Fibroblast of lung (primary cell): ENCODE results near the gene SYNE1.

Experiments used
- CTCF ChIP-seq, 2 donors: IDR thresholded peaks in 1 of 2; conservative IDR thresholded peaks in 1 of 2; 1 replicate in 1 of 2; 2 replicates in 1 of 2; pipeline ENCODE4 v1.5.1; 2011 to 2012; ENCODE audit warnings: low read length in 2 of 2, control low read depth in 1 of 2, inconsistent platforms in 1 of 2, low read depth in 1 of 2, mild to moderate bottlenecking in 1 of 2
- EZH2 ChIP-seq: IDR thresholded peaks from 2 replicates; pipeline ENCODE4 v1.5.1; 2012; ENCODE audit warnings: low read length, control low read depth, mild to moderate bottlenecking; ENCODE audit errors: missing control alignments

- TF ChIP-seq EZH2 (no peak), CTCF (conservative IDR thresholded peaks at IDR 0.05 in 1 of 2, IDR thresholded peaks at IDR 0.05 in 1 of 2; ENCODE audit: low read depth in 1 of 2, low read length in 2 of 2) (no peak)
Measured at GRCh38 chr6:152220786-152221185, 416.4 kb downstream of the SYNE1 start.
